Neutrophil (primary cell): ENCODE data around the gene STUB1.

Experiments used
- H3K27ac ChIP-seq: fragments of 200-600 bp; sonication (generic); 2 replicates; pipeline ENCODE4 v1.5.1; 2016; ENCODE audit warnings: mild to moderate bottlenecking, moderate library complexity
- H3K27me3 ChIP-seq: fragments of 200-600 bp; sonication (generic); 2 replicates; pipeline ENCODE4 v1.6.0; 2016; ENCODE audit warnings: mild to moderate bottlenecking
- H3K36me3 ChIP-seq: fragments of 200-600 bp; sonication (generic); 2 replicates; pipeline ENCODE4 v1.5.1; 2017
- H3K4me1 ChIP-seq, 2 experiments: fragments of 200-600 bp in 1 of 2; sonication (generic) in 1 of 2; 1 replicate in 1 of 2; 2 replicates in 1 of 2; pipeline versions ENCODE4 v1.5.1 to v1.6.1; 2013 to 2016; ENCODE audit warnings: low read depth in 1 of 2, low read length in 1 of 2, mild to moderate bottlenecking in 1 of 2, moderate library complexity in 1 of 2; ENCODE audit not compliant: control insufficient read depth in 1 of 2, insufficient read depth in 1 of 2
- H3K4me3 ChIP-seq, 2 experiments: fragments of 200-600 bp in 1 of 2; sonication (generic) in 1 of 2; 1 replicate in 1 of 2; 2 replicates in 1 of 2; pipeline ENCODE4 v1.5.1; 2013 to 2016; ENCODE audit warnings: low read depth in 1 of 2, low read length in 1 of 2, mild to moderate bottlenecking in 1 of 2, moderate library complexity in 1 of 2
- H3K9me3 ChIP-seq: fragments of 200-600 bp; sonication (generic); 2 replicates; pipeline ENCODE4 v1.5.1; 2016
- TF ChIP-seq, protein P1 (sequence below): fragments of 200-600 bp; sonication (generic); IDR thresholded peaks from 2 replicates; pipeline ENCODE4 v1.5.1; 2016; ENCODE audit warnings: antibody characterized with exemption

The STUB1 gene

DNA sequence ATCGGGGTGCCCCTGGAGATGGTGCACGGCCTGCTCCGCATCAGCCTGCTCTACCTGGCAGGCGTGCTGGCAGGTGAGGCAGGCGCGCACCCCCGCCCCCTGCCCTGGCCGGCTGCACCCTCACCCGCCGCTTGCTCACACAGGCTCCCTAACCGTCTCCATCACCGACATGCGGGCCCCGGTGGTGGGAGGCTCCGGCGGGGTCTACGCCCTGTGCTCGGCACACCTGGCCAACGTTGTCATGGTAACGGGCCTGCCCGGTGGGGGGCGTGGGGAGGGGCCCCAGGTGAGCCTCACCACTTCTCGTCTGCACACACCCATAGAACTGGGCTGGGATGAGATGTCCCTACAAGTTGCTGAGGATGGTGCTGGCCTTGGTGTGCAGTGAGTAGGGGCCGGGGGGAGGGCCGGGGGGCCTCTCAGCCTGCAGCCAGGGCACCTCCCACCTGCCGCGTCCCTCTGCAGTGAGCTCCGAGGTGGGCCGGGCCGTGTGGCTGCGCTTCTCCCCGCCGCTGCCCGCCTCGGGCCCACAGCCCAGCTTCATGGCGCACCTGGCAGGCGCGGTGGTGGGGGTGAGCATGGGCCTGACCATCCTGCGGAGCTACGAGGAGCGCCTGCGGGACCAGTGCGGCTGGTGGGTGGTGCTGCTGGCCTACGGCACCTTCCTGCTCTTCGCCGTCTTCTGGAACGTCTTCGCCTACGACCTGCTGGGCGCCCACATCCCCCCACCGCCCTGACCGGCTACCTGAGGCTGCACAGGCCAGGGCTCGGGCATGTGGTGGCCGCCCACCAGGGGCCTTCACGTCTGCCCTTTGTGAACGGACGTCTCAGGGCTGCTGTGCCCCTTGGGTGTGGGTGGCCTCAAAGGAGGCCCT, 2.7 kb upstream of the STUB1 start:
- Histone ChIP-seq H3K9me3 (no peaks in the 10 kb centered on the region), H3K4me1 (peaks cover 27 to 58% of the 10 kb centered on the region in 2 experiments), H3K4me3 (no peak overlapping the region), H3K27ac (no peak overlapping the region), H3K36me3 (peaks cover 32% of the 10 kb centered on the region), H3K27me3 (peaks cover 44% of the 10 kb centered on the region)
- TF ChIP-seq, protein P1, sequence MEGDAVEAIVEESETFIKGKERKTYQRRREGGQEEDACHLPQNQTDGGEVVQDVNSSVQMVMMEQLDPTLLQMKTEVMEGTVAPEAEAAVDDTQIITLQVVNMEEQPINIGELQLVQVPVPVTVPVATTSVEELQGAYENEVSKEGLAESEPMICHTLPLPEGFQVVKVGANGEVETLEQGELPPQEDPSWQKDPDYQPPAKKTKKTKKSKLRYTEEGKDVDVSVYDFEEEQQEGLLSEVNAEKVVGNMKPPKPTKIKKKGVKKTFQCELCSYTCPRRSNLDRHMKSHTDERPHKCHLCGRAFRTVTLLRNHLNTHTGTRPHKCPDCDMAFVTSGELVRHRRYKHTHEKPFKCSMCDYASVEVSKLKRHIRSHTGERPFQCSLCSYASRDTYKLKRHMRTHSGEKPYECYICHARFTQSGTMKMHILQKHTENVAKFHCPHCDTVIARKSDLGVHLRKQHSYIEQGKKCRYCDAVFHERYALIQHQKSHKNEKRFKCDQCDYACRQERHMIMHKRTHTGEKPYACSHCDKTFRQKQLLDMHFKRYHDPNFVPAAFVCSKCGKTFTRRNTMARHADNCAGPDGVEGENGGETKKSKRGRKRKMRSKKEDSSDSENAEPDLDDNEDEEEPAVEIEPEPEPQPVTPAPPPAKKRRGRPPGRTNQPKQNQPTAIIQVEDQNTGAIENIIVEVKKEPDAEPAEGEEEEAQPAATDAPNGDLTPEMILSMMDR = no peak

DNA sequence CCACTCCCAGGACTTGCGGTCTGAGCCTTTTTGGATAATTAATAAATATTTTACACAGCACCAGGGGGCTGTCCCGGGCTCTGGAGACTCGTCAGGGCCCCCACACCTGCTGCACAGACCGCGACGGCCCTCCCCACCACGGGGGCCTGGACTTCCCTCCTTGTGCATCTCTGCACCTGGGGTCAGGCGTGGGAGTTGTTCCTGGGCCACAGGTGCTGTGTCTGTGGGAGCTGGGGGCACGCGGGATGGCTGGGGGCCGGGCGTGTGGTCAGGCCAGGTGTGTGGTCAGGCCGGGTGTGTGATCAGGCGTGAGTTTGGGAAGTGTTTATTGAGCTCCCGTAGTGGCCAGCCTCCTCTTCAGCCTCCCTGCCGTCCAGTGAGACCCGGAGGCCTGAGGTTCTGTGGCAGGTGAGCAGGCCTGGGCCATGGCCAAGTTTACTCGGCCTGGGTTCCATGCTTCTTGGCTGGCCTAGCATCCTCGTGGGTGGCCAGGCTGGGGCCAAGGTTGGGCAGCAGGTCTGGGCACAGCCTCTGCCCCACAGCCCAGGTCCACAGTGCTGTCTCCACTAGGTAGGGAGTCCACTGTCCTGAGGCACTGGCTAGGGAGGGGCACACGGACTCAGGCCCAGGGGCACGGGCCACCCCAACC, 1.9 kb upstream of the STUB1 start:
- peaks cover 28% of the 10 kb centered on the region for H3K36me3 ChIP-seq
- no peaks in the 10 kb centered on the region for H3K9me3 ChIP-seq
- peaks cover 30 to 63% of the 10 kb centered on the region in 2 experiments for H3K4me1 ChIP-seq
- H3K4me3 ChIP-seq = no peak overlapping the region
- no peak overlapping the region for H3K27ac ChIP-seq
- H3K27me3 ChIP-seq = peaks cover 44% of the 10 kb centered on the region
- TF ChIP-seq, protein P1 = no peak

DNA sequence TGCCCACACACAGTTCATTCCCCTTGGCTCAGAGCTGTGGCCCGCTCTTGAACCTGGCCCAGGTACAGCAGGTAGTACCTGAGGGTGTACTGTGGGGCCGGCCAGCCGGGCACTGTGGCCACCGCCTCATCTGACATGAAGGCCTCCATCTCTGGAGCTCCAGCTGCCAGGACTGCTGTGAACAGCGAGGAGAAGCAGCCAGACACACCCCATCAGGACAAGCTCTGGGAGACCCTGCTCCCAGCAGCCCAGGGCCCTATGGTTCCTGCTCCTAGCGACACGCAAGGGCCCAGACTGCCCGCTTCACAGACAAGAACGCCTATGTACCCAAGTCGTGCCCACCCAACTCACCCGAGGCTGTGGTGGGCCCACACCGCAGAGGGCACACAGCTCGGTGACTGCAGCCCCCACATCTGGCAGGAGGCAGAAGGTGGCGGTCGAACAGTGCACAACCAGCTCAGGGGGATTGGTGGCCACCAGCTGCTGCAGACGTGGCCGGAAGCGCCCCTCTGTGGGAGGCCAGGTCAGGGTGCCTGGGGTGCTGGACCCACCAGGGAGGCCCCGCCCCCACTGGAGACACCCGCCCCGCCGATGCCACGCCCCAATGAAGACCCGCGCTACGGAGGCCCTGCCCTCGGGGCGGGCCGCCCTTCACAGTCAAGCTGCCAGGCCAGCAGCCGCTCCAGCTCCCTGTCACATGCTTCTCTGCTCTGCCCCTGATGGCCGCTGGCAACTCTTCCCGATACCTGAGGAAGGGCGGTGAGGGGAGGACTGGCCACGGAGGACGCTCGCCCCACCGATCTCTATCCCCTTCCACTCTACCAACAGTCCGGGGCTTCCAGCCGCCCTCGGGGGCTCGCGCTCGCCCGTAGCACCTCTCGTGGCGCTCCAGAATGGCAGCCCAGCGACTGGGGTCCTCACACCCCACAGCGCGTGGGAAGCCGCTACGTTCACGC, 1.1 kb upstream of the STUB1 start:
- H3K9me3 ChIP-seq = no peaks in the 10 kb centered on the region
- H3K4me1 ChIP-seq = peaks cover 37 to 69% of the 10 kb centered on the region in 2 experiments
- peak overlapping the region; percentile 86 for H3K27ac ChIP-seq
- TF ChIP-seq, protein P1 = no peak
- peaks cover 20% of the 10 kb centered on the region for H3K36me3 ChIP-seq
- H3K27me3 ChIP-seq = peaks cover 43% of the 10 kb centered on the region
- peak overlapping the region; percentile 42 to 91 for H3K4me3 ChIP-seq

- H3K4me1 ChIP-seq = peaks cover 43 to 69% of the 10 kb centered on the region in 2 experiments
- H3K27me3 ChIP-seq = peaks cover 28% of the 10 kb centered on the region
- H3K4me3 ChIP-seq = peak overlapping the region; percentile 83 to 91
- peaks cover 14% of the 10 kb centered on the region for H3K36me3 ChIP-seq
- no peaks in the 10 kb centered on the region for H3K9me3 ChIP-seq
- TF ChIP-seq, protein P1 = no peak
- H3K27ac ChIP-seq = peak overlapping the region; percentile 86
Observed at GRCh38 chr16:680625-680945, 375 bp downstream of the STUB1 start.
